NCI-H446 treated with DMSO at 0.1 percent for 48 hours (cell line): ENCODE measurements around the gene PTK7.
"Not testable (repeated sequence)": the region's sequence is repeated elsewhere in the genome, so short reads cannot be mapped to it uniquely, and the experiment has no call there.

Experiments
- DNase-seq: peaks from one replicate; lab custom pipeline; 2025; lab: John Stamatoyannopoulos, UW

Gene PTK7

DNA sequence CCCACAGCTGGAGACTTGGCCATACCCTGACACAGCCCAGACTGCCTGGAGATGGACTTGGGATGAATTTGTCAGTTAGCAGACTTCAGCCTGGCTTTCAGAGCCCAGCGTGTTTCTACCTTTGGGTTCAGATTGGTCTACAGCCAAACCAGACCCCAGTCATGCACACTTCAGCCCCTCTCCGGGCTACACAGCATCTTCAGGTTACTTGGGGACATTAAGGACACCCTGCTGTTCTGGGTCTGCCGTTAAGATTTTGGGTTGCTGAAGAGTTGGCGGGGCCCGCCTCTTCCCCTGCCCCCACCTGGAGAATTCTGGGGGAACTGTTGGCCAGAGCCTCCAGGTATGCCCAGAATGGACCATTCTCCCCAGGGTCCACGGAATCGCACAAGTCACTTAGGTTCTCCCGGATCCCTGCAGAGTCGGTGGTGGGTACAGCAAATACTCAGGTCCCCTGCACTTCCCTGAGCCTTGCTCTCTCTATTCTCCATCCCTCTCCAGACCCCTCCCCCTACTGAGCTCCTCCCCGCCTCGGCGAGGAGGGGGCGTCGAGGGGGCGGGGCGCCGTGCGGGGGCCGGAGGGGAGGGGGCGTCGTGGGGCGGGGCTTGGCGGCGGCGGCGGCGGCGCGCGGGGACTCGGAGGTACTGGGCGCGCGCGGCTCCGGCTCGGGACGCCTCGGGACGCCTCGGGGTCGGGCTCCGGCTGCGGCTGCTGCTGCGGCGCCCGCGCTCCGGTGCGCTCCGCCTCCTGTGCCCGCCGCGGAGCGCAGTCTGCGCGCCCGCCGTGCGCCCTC lies at the start of gene PTK7:
TSS of gene PTK7 (plus strand) at position 645 of the 794 bp plus-strand sequence. CDS start 175 bp downstream, outside the sequence.
- DNase-seq: peak; percentile 59

DNA sequence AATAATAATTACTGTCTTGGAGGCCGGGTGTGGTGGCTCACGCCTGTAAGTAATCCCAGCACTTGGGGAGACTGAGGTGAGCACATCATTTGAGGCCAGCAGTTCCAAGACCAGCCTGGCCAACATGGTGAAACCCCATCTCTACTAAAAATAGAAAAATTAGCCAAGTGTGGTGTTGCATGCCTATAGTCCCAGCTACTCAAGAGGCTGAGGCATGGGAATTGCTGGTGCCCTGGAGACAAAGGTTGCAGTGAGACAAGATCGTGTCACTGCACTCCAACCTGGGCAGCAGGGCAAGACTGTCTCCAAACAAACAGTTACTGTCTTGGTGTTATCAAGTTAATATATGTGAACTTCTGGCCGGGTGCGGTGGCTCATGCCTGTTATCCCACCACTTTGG lies 49.7 kb upstream of the PTK7 start:
- DNase-seq: no peak

DNA sequence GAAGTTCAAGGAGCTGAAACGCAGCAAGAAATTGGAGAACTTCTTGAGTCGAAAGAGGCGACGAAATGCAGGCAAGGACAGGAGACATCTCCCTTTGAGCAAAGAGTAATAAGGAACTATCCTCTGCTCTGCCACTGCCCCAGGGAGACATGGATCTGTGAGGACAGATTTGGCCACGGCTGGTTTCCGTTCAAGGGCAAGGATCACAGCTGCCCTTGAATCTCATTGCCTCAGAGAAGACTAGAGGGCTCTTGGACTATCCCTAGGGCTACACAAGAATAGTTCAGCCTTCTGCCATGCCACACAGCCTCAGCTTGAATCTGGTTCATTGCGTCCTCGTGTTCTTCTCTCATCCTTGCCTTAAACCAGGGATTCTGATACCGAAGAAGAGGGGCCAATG lies 47.0 kb upstream of the PTK7 start:
- DNase-seq: no peak

DNA sequence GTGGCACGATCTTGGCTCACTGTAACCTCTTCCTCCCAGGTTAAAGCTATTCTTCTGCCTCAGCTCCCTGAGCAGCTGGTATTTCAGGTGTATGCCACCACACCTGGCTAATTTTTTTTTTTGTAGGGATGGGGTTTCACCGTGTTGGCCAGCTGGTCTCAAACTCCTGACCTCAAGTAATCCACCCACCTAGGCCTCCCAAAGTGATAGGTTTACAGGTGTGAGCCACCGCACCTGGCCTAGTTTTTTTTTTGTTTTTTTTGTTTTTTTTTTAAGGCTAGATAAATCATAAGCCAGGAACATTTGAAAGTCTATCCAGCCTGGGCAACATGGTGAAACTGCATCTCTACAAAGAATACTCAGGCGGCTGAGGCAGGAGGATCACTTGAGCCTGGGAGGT lies 43.8 kb upstream of the PTK7 start:
- no peak for DNase-seq

GRCh38 chr6:43033496-43034189 lies 42.5 kb upstream of the PTK7 start:
- no peak for DNase-seq

- DNase-seq: no peak
These were observed 42.0 kb upstream of the PTK7 start for GRCh38 chr6:43034190-43034525.

DNA sequence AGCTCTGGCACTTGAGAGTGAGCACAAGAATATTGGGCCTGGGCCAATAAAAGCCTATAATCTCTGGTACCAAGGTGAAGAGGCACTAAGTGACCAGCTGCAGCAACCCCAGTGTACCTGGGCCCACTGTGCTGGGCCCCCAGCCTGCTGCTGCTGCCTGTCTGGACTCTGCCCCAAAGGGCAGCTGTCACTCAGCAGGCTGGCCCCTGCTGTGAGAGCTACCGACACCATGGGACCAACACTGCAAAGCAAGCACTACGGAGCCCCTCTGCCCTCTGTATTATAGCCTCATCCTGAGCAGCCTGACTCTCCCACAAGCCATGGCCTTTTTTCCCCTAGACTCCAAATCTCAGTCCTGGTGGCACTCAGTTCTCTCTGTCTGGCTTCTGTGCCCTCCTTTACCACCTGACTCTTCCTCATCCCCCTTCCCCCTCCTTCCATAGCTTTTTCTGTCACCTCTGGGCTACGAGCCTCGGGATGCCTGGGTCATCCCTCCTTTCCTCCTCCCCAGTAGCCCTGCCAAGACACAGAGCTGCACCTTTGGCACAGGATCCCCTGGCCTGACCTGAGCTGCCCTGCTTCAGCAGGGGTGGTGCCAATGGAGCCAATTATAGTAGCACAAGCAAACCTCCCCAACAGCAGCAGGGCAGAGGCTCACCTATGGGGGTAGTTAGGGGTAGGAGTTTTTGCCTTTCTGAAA lies 40.5 kb upstream of the PTK7 start:
- no peak for DNase-seq

DNA sequence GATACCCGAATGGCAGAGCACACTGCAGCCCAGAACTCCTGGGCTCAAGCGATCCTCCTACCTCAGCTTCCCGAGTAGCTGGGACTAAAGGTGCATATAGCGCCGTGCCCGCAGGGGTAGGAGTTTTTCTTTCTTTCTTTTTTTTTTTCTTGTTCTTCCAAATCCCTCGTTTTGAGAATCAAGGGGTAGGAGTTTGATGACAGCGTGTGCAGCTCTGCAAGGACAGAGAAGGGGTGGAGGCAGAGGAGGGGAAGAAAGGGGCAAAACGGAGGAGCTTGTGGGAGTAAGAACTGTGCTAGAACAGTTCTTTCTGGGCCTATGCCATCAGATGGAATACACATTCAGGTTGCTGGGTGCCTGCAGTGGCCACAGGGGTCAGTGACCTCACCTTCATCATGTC lies 39.4 kb upstream of the PTK7 start:
- DNase-seq: no peak

DNA sequence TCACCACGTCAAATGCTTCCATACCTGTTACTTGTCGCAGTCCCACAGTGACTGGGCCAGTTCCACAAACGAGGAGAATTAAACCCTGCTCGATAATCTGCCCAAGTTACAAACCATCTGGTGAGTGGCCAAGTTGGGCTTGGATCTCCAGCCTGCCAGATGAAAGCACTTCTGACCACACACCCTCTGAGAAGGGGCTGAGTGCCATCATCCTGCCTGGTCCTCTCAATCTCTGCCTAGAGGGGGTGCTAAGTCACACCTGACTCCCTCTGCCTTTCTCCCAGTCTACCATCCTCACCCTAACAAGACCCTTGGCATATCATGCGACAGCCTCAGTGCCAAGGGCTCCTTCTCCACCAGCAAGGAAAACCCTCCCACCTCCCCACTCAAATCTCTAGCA lies 38.9 kb upstream of the PTK7 start:
- DNase-seq: no peak

DNA sequence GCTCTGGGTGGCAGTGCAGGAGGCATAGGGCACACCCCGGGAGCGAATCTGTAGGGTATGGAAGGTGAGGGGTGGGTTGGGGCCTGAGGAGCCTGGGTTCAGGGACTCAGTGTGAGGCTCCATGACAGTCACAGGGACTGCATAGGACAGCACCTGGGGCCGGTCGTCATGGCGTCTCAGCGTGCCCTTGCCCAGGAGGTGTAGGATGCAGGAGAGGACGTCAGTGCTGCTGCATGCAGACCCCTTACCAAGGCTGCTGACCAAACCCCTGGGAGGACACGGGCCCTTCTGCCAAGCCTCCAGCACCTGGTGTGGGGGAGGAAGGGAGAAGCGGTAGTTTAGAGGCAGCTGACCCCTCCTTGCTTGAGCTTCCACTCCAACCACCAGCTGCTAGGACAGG lies 38.4 kb upstream of the PTK7 start:
- no peak for DNase-seq

DNA sequence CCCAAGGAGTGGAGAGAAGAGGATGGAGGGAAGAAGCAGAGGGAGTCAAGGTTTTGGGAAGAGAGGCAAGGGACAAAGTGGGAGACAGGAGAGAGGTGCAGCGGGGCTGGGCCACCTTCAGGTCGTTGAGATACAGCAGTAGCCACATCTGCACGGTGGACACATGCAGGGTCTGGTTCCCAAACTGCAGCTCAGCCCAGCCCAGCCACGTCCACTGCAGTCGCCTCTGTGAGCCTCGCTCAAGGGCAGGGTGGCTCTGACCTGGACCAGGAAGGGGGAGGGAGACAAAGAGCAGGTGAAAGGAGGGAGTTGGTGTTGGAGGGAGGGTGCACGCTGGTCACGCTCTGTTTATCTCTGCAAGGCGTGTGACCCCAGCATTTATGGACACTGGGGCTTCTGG lies 37.4 kb upstream of the PTK7 start:
- no peak for DNase-seq

DNA sequence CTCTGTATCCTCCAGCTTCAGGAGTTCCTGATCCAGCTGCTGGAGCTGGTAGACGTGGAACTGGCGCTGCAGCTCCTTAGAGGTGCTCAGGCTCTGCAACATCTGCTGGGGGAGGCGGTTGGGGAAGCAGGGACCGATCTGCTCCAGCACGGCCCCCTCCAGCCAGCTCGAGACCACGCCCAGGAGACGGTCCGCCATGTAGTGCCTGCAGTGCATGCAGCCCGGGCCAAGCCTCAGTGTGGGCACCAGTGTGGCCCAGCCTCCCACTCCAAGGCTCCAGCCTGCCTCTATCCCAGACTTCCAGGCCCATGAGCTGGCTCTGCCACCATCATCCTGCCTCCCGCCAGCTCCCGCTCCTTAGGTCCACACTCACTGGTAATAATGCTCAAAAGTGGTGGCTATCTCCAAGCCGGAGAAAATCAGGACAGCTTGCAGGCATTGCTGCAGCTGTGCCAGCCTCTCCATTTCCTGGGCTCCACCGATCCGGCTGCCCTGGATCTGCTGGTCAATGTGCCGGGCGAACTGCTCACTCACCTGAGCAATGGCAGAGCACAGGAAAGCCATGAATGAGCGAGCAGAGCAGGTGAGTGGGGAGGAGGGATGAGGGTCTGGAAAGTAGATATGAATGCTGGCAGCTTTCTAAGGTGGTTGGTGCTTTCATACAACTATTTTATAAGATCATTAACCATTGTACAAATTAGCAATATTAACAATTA lies 35.4 kb upstream of the PTK7 start:
- no peak for DNase-seq

- not testable (repeated sequence) for DNase-seq
These were observed 34.6 kb upstream of the PTK7 start for GRCh38 chr6:43041475-43041874.

DNA sequence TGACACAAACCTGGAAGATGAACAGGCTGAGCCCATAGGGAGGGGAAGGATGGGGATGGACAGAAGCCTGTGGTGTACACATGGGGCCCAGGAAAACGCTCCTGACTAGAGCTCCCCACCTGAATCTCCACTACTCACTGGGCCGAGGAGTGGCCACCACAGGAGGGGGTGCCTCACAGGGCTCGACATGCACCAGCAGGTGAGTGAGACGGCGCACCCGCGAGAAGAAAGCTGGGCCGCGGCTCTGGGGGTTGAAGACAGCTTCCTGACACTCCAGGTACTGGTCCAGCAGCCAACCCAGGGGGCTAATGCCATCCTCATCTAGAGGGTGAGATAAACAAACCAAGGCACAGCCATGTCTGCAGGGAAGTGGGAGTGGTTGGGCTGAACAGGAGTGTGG lies 32.8 kb upstream of the PTK7 start:
- DNase-seq: no peak

DNA sequence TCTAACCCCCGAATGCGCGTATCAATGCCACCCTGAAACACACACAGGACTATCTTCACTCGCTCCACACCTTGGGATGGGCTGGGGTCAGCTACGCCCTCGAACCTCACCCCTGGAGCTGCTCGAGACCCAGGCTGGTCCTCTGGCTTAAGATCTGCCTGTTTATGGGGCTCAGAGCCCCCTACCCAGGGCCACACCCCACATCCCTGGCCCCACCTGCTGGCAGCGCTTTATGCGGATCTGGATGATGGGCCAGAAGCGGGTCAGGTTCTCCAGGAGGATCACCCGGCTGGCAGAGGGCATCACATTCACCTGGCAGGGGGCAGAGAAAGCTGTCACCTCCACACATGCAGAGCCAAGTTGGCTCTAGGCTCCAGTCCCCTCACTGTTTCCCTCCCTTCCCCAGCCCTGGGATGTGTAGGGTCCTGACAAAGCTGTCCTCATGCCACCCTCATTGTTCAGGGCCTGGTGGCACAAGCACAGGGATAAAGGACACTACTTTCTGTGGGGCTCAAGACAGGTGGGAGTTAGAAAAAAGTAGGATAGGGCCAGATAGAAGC lies 30.7 kb upstream of the PTK7 start:
- no peak for DNase-seq

DNA sequence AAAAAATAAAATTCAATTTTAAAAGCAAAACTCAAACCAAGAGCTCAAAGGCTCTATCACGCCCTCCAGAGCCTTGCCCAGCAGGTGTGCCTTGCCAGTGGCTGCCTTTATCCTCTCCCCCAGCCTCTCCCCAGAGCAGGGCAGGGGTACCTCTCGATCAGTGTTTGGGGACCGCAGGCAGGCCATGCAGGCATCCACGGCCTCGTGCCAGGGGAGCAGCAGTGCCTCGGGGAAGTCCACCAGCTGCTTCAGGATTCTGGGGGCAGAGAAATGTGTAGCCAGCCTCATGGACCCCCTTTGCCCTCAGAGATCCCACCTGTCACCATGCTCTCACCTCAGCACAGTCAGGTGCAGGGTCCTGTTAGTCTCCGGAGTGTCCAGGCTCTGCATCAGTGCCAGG lies 28.1 kb upstream of the PTK7 start:
- DNase-seq: no peak

GRCh38 chr6:43050981-43051380 lies 25.1 kb upstream of the PTK7 start:
- DNase-seq: no peak

GRCh38 chr6:43052225-43052841 lies 23.8 kb upstream of the PTK7 start:
- DNase-seq: no peak

GRCh38 chr6:43052842-43053544 lies 23.1 kb upstream of the PTK7 start:
- no peak for DNase-seq

DNA sequence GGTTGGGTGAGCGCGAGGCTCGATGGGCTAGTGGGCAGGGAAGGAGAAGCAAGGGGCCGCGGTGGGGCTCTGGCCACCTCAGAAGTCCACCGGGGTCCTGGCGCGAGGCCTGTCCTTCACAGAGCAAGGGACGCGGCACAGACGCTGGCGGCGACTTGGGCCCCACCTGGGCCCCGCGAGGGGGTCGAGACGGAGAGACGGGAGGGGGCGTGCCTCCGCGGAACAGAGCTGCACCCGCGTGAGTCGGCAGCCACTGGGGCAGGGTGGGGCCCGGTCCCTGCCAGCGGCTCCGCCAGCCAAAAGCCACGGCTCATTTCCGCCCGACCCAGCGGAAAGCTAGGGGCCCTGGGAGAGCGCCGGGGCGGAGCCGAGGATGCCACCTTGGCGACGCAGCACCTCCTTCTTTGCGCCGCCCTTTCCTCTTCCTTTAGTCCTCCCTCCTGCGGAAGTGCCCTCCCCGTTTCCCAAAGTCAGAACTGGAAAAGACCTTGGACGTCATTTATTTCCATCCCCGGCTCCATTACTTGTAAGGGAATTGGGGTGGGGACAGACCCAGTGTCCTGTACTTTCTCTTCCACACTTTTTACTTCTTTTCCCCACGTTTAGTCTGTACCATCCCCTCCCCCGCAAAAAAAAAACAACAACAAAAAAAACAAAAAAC lies 22.4 kb upstream of the PTK7 start, which contains the start of gene CUL7:
TSS of gene CUL7 (minus strand) at position 307 of the 661 bp plus-strand sequence. CDS start 1,063 bp downstream, outside the sequence.
- DNase-seq: peak; percentile 91
